GM18907 (cell line): ENCODE measurements around the gene CARM1.

Source experiments
- ATAC-seq: cut with Tn5 transposase; IDR thresholded peaks from one replicate; pipeline ENCODE4 v1.9.1; 2021; ENCODE audit warnings: mild to moderate bottlenecking, moderate library complexity; ENCODE audit not compliant: unreplicated experiment

CARM1 gene

GRCh38 chr19:10899151-10899653 is 27.8 kb downstream of the CARM1 start:
- no peak for ATAC-seq

- no peak for ATAC-seq
Measured at GRCh38 chr19:10907925-10908324, 36.6 kb downstream of the CARM1 start.

DNA sequence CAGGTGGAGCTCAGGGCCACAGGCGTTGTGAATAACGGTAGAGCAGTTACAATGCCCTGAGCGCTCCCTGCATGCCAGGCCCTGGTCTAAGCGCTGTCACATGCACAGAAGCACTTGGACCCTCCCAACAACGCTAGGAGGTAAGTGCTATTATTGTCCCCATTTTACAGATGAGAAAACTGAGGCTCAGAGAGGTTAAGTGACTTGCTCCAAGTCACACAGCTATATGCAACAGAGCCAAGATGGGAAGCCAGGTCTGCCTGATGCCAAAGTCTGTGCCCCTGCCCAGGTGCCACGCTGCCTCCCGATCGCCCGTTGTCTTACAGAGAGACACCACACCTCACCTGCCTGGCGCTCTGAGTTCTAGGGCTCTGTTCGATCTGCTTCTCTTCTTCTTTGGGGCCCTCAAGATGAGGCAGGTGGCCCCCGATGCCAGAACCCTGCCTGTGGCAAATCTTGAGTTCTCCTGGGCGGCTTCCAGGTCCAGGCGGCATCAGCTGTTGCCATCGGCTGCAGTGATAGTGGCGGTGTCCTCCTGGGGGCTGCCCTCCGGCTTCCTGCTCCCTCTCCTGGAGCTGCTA is 37.1 kb downstream of the CARM1 start:
- no peak for ATAC-seq

GRCh38 chr19:10911579-10912363 is 40.4 kb downstream of the CARM1 start:
- ATAC-seq, result no peak

DNA sequence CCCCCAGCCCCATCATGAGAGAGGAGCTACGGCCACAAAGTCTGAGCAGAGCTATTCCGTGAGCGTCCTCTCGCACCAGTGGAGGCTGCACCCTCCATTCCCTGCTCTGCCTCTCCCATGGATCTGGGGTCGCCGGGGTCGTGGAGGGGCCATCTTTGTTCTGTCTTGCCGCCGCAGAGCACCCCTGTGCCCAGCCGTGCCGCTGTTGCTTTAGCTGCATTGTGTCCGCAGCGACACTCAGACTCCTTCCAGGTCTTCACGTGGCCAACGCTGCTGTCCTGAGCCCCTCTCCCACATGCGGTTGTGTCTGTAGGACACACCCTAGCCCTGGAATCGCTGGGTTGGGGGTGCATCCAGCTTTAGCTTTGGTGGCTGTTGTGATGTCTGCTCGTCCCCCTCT is 41.3 kb downstream of the CARM1 start:
- ATAC-seq, result no peak

GRCh38 chr19:10913716-10914340 is 42.5 kb downstream of the CARM1 start:
- no peak for ATAC-seq

GRCh38 chr19:10915130-10916091 is 44.1 kb downstream of the CARM1 start:
- no peak for ATAC-seq

GRCh38 chr19:10916602-10917001 is 45.2 kb downstream of the CARM1 start:
- no peak for ATAC-seq

DNA sequence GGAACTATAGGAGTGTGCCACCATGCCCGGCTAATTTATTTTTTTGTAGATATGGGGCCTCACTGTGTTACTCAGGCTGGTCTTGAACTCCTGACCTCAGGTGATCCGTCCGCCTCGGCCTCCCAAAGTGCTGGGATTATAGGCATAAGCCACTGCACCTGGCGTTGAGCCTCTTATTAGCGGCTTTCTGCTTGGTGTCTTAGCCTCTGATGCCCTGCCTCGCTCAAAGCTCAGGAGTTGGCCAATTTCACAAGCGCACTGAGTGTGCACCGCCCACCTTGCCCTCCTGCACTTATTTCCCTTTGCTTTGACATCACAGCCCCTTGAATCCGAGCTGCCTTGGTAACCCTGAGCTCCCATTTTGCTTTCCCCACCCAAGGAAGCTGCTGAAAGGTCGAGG is 47.0 kb downstream of the CARM1 start:
- no peak for ATAC-seq

DNA sequence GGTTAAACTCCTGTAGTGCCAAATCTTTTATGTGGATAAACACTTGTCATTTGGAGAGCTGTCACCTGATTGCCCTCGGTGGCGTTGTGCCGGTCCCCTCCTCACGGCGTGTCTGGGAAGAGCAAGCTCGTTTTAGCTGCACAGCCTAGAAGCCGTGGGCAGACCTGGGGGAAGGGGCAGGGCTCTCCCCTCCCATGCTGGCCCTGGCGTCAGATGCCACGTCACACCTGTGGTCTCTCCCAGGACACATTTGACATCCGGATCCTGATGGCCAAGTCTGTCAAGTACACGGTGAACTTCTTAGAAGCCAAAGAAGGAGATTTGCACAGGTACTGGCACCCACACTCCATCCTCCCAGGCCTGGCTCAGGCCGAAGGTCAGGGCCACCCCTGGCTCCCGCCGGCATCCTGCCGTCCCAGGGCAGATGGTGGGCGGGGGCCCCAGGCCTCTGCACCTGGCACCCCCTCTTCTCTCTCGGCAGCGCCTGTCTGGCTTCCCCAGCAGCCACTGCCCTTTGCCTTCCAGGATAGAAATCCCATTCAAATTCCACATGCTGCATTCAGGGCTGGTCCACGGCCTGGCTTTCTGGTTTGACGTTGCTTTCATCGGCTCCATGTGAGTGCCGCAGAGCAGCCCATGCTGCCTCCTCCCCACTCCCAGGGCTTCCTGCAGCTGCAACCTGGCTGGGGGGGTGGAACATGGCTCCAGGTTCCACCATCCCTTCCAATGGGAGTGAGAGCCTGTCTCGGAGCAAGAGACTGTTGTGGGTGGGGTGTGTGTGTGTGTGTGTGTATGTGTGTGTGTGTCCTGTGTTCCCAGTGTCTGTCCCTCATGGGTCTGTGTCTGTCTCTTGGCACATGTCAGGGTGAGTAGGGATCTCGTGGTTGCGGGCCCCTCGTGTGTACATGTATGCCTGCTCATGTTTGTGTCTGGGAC is 48.3 kb downstream of the CARM1 start:
- ATAC-seq, result no peak

- no peak for ATAC-seq
Measured at GRCh38 chr19:10920288-10920655, 48.9 kb downstream of the CARM1 start.

DNA sequence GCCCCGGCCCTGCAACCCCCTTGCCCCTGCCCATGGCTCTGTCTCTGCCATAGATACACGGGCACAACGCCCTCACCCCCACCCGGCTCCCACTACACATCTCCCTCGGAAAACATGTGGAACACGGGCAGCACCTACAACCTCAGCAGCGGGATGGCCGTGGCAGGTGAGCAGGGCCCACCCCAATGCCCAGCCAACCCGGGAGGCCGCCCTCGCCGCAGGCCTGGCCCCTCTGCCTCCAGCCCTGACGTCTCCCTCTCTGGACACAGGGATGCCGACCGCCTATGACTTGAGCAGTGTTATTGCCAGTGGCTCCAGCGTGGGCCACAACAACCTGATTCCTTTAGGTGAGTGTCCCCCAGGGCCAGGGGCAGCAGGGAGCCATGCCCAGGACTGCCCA is 49.4 kb downstream of the CARM1 start:
- no peak for ATAC-seq

DNA sequence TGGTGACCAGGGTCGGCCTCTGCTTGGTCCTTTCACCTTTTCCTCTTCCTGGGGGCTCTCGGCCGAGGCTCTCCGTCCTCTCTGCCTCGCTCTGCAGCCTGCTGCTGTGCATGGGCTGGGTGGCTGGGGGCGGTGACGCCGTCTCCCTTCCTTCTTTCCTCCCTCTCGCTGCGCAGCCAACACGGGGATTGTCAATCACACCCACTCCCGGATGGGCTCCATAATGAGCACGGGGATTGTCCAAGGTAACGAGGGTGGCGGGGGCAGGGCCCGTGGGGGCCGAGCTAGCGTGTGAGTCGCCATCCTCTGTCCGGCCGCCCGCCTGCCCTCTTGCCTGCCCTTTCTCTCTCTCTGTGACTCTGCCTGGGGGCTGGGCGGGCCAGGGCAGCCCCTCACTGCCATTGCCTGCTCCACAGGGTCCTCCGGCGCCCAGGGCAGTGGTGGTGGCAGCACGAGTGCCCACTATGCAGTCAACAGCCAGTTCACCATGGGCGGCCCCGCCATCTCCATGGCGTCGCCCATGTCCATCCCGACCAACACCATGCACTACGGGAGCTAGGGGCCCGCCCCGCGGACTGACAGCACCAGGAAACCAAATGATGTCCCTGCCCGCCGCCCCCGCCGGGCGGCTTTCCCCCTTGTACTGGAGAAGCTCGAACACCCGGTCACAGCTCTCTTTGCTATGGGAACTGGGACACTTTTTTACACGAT is 50.0 kb downstream of the CARM1 start:
- no peak for ATAC-seq

- ATAC-seq, result no peak
Measured at GRCh38 chr19:10921910-10922637, 50.7 kb downstream of the CARM1 start.

- ATAC-seq, result no peak
Measured at GRCh38 chr19:10922638-10923014, 51.3 kb downstream of the CARM1 start.

DNA sequence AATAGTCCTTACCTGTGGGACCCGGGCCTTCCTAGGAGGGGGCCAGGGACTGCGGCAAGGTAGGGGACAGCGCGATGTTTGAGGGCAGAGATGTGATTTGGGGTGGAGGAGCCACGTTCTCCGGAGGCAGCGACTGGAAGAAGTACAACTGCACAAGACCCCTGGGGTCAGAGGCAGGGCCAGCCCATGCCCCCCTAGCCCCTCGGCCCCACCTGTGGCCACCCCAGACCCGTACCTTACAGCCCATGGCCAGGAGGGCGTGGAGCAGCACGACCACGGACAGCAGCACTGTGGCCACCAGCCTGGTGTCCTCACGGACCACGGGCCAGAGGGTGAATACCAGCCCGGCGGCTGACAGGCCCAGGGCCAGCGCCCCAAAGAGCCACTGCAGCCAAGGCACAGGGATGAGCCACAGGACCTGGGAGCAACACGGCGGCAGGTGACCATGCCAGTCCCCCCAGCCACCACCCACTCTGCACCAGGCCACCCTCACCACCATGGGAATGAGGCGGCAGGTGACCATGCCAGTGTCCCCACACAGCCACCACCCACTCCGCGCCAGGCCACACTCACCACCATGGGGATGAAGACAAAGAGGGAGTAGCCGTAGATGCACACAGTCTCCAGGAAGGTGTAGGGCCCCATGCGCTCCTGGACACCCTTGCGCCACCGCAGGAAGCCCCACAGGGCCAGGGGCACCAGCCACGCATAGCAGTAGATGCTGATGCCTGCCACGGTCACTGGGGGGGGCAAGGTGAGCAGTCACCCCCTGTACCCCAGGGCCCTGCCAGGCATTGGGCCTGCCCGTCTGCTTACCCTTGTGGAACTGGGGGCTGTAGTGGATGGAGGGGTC is 52.1 kb downstream of the CARM1 start:
- ATAC-seq, result no peak

DNA sequence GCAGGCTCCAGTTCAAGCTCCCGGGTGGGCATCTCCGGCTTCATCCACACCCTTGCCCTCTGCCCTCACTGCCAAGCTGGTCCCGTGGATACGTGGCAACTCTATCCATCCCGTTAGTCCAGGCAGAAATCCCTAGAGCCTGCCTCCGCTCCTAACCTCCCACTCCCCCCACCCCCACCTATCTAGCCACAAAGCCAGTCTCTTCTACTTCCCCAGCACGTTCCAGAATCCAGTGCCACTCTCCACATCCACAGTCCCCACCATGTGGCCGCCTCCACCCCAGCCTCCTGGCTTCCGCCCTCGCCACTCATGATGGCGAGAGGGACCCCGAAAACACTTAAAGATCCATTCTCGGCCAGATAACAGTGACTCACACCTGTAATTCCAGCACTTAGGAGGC is 53.2 kb downstream of the CARM1 start:
- no peak for ATAC-seq
